Colonic mucosa (tissue), 4 donors: ENCODE results near the gene OMP. TPM values are rescaled to one million over a fixed set of nuclear protein-coding genes. Genes with fewer than 3 reads are reported as not detected.

ENCODE experiments used
- DNase-seq: peaks from one replicate; pipeline ENCODE4 v3.0.0-alpha.2; 2020
- H3K27ac ChIP-seq: fragments of 200-600 bp; one replicate; pipeline ENCODE4 v1.8.0; 2021
- H3K27me3 ChIP-seq: fragments of 200-600 bp; one replicate; pipeline ENCODE4 v1.8.0; 2021
- H3K36me3 ChIP-seq: fragments of 200-600 bp; one replicate; pipeline ENCODE4 v1.8.0; 2021
- H3K4me1 ChIP-seq: fragments of 200-600 bp; one replicate; pipeline ENCODE4 v1.8.0; 2021; ENCODE audit warnings: mild to moderate bottlenecking
- H3K4me3 ChIP-seq: fragments of 200-600 bp; one replicate; pipeline ENCODE4 v1.8.0; 2021
- H3K9ac ChIP-seq, 2 donors: one replicate each; pipeline ENCODE4 v1.7.0; 2013; ENCODE audit warnings: control low read depth in 2 of 2, low read depth in 2 of 2, low read length in 2 of 2
- H3K9me3 ChIP-seq: fragments of 200-600 bp; one replicate; pipeline ENCODE4 v1.8.0; 2021
- intact Hi-C: fragments of 100-400 bp; cut with DNase I; formaldehyde crosslinking; loops from one replicate; pipeline ENCODE4 v1.14.1; 2022
- total RNA-seq, 2 donors: library from RNA; stranded (reverse); fragmentation: NEBNext Ultra II Directional in 1 of 2; extraction: Animal tissue kit (Norgen Biotek cat#: 25700) in 1 of 2; gene quantifications; one replicate each; pipeline ENCODE4 v1.2.1, GENCODE V29; 2021
- TF ChIP-seq, protein P1 (sequence below): fragments of 200-600 bp; IDR thresholded peaks from one replicate; pipeline ENCODE4 v1.8.0; 2022; ENCODE audit warnings: antibody characterized with exemption, mild to moderate bottlenecking
- donor health status: healthy.
- donor health status: DM: no; HTN: no; CAD: no.
- donor health status: DM: no; HTN: no; CAD: no.

Gene OMP
- total RNA-seq, 2 donors from 2014 or later, result 7.5 to 16.8 TPM

DNA sequence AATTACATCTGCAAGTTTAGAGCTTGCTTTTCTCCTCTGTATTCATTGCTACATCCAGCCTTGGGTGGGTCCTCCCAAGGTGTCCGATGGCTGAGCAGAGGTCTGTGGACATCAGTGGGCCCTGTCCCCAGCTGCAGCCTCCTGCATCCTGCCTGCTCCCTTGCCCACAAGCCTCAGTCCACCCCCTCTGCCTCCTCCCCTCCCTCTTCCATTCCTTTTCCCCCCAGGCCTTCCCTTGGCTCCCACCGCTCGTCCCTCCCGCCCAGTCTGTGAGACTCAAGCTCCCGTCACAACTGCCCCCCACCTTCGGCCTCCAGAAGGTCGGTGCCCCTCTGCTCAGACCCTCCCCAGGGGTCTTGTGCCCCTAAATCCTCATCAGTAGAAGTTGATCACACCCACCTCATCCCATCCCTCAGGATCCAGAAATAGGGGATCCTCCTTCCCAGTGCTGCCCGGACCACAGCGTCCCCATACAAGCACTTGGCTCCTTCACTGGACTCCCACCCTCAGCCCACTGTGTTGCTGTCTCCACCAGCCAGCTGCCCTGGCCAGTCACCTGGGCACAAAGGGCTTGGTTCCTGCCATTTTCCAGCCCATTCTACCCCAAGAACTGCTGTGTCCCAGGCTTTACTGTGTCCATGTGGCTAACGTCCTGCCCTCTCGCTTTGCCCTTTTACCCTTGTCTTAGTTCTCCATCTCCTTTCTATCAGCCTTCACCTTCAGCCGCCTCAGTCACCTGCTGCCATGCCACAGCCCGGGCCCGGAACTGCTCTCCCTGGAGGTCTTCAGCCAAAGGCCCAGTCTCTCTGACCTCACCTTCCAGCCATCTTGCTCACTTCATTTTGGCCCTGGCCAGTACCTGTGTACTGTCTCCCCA lies 2.2 kb upstream of the OMP start:
- Histone ChIP-seq H3K36me3 (no peaks in the 10 kb centered on the region), H3K9ac (no peak overlapping the region), H3K4me3 (no peak overlapping the region), H3K27me3 (no peaks in the 10 kb centered on the region), H3K27ac (no peak overlapping the region), H3K4me1 (peaks cover 8% of the 10 kb centered on the region), H3K9me3 (no peaks in the 10 kb centered on the region)
- intact Hi-C loops, result no loop called here
- DNase-seq, result no peak
- TF ChIP-seq, protein P1, sequence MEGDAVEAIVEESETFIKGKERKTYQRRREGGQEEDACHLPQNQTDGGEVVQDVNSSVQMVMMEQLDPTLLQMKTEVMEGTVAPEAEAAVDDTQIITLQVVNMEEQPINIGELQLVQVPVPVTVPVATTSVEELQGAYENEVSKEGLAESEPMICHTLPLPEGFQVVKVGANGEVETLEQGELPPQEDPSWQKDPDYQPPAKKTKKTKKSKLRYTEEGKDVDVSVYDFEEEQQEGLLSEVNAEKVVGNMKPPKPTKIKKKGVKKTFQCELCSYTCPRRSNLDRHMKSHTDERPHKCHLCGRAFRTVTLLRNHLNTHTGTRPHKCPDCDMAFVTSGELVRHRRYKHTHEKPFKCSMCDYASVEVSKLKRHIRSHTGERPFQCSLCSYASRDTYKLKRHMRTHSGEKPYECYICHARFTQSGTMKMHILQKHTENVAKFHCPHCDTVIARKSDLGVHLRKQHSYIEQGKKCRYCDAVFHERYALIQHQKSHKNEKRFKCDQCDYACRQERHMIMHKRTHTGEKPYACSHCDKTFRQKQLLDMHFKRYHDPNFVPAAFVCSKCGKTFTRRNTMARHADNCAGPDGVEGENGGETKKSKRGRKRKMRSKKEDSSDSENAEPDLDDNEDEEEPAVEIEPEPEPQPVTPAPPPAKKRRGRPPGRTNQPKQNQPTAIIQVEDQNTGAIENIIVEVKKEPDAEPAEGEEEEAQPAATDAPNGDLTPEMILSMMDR, result no peak

GRCh38 chr11:77101043-77101537 lies 1.6 kb upstream of the OMP start:
- intact Hi-C loops, result no loop called here
- Histone ChIP-seq H3K4me1 (peaks cover 12% of the 10 kb centered on the region), H3K27ac (no peak overlapping the region), H3K4me3 (no peak overlapping the region), H3K9me3 (no peaks in the 10 kb centered on the region), H3K27me3 (no peaks in the 10 kb centered on the region), H3K36me3 (no peaks in the 10 kb centered on the region), H3K9ac (no peak overlapping the region)
- DNase-seq, result no peak
- TF ChIP-seq, protein P1, result peak; percentile 24

- no peak for DNase-seq
- Histone ChIP-seq H3K9me3 (no peaks in the 10 kb centered on the region), H3K36me3 (no peaks in the 10 kb centered on the region), H3K27ac (no peak overlapping the region), H3K9ac (no peak overlapping the region), H3K27me3 (no peaks in the 10 kb centered on the region), H3K4me3 (no peak overlapping the region), H3K4me1 (peaks cover 17% of the 10 kb centered on the region)
- TF ChIP-seq, protein P1, result no peak
- intact Hi-C loops, result no loop called here
These were observed 679 bp downstream of the OMP start for GRCh38 chr11:77103319-77103718.

DNA sequence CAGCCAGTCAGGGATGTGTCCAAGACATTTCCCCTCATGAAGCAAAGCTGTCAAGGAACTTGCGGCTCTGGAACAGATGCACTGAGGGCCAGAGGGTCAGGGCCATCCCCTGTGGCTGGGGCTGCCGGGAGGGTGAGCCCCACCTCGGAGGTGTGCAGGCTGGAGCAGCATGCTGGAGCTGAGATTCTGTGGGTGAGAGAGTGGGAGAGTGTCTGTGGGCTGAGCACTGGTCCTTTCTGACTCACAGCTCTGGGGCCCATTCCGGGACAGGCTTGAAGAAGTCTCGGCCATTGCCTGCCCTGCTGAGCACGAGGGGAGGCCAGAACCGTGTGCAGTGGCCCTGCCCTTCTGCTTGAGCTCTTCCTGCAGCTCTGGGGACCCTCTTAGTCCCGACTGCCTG lies 2.1 kb downstream of the OMP start:
- no peaks in the 10 kb centered on the region for H3K36me3 ChIP-seq
- TF ChIP-seq, protein P1, result no peak
- intact Hi-C loops, result no loop called here

DNA sequence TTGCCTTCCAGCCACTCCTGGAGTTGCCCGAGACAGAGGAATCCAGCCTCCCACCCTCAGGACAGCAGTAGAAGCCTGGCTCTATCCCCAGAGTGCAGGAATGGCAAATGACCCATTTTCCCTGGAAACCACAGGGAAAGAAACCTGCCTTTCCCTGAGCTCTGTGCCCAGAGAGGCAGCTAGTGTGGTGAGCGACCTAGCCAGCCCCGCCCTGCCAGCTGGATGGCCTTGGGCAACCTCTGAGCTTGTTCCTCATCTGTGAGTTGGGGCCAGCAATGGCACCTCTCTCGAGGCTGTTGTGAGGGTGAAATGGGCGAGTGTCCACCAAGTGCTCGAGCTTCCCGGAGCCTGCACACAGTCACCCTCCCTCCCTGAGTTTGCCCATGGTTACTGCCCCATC lies 3.7 kb downstream of the OMP start:
- TF ChIP-seq, protein P1, result no peak

More for the DNA sequence above, 2.1 kb downstream of the OMP start:
- peaks cover 17% of the 10 kb centered on the region for H3K4me1 ChIP-seq
- no peaks in the 10 kb centered on the region for H3K27me3 ChIP-seq
- no peak overlapping the region for H3K27ac ChIP-seq
- H3K4me3 ChIP-seq, result no peak overlapping the region
- no peak overlapping the region for H3K9ac ChIP-seq
- DNase-seq, result no peak
- no peaks in the 10 kb centered on the region for H3K9me3 ChIP-seq

More for the DNA sequence above, 3.7 kb downstream of the OMP start:
- peak; percentile 64 for DNase-seq
- no peaks in the 10 kb centered on the region for H3K27me3 ChIP-seq
- H3K4me1 ChIP-seq, result peaks cover 17% of the 10 kb centered on the region
- intact Hi-C loops, result no loop called here
- H3K9me3 ChIP-seq, result no peaks in the 10 kb centered on the region
- H3K36me3 ChIP-seq, result no peaks in the 10 kb centered on the region
- H3K4me3 ChIP-seq, result no peak overlapping the region
- H3K9ac ChIP-seq, result peak overlapping the region in 1 of 2 donors; percentile 45
- H3K27ac ChIP-seq, result peak overlapping the region; percentile 9
